ENCODE results near the gene MGAT4A.

MGAT4A gene

DNA sequence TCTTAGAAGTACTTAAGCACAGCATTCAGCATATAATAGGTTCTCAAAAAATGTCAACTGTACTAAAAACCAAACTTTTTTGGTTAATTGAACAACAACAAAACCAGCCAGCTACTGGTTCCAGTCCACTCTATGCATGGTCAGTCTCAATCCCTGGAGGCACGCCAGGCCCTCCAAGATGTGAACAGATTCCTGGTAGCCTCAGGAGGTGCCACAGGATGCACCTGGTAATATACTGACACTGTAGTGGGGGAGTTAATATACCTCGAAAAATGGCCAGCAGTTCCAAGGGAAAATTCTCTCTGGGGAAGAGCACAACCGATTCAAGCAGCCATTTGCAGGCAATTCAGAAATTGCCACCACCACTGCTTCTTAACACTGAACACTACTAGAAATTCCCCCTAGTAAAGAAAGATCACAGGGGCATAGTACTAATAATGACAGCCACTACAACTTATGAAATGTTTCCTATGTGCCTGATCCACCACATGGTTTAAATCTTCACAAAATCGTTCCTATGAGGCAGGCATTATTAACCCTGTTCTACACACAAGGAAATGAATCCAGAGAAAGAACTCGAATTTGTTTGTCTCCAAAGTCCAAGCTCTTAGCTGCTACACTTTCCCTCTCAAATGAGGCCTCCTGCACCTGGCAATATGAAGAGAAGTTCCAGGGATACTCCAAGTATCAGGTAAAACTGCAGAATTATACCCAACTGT, 3.4 kb downstream of the MGAT4A start:
- Histone ChIP-seq H3K9ac (ENCODE audit: low read depth, low read length, poor library complexity, severe bottlenecking) (peak overlapping the region; percentile 41), H3K36me3 (ENCODE audit: insufficient read depth, low read length) (no peaks in the 10 kb centered on the region), H2AFZ (ENCODE audit: low read length) (no peak overlapping the region), H3F3A (ENCODE audit: low read depth) (no peaks in the 10 kb centered on the region; the same call in 1 of the 2 replicates), H3K9me3 (ENCODE audit: insufficient read depth, low read depth, low read length) (no peaks in the 10 kb centered on the region), H3K9me2 (replicated peaks; ENCODE audit: low read depth, low read length) (no peaks in the 10 kb centered on the region), H3K27me3 (ENCODE audit: insufficient read depth, low read length, poor library complexity, severe bottlenecking) (no peaks in the 10 kb centered on the region), H3K79me2 (ENCODE audit: insufficient read depth, low read length) (peaks cover 73% of the 10 kb centered on the region), H3K4me3 (ENCODE audit: low read length, poor library complexity, severe bottlenecking) (peak overlapping the region; percentile 76), H3K4me2 (ENCODE audit: low read depth, low read length, poor library complexity, severe bottlenecking) (peak overlapping the region; percentile 85), H3K4me1 (ENCODE audit: insufficient read depth, low read length, poor library complexity, severe bottlenecking) (peaks cover 64% of the 10 kb centered on the region), H4K20me1 (ENCODE audit: insufficient read depth, low read length, poor library complexity, severe bottlenecking) (peaks cover 13% of the 10 kb centered on the region)
- no peak for TF ChIP-seq EZH2phosphoT487 (IDR thresholded peaks at IDR 0.05; ENCODE audit: borderline replicate concordance)
- TF ChIP-seq, protein P1, sequence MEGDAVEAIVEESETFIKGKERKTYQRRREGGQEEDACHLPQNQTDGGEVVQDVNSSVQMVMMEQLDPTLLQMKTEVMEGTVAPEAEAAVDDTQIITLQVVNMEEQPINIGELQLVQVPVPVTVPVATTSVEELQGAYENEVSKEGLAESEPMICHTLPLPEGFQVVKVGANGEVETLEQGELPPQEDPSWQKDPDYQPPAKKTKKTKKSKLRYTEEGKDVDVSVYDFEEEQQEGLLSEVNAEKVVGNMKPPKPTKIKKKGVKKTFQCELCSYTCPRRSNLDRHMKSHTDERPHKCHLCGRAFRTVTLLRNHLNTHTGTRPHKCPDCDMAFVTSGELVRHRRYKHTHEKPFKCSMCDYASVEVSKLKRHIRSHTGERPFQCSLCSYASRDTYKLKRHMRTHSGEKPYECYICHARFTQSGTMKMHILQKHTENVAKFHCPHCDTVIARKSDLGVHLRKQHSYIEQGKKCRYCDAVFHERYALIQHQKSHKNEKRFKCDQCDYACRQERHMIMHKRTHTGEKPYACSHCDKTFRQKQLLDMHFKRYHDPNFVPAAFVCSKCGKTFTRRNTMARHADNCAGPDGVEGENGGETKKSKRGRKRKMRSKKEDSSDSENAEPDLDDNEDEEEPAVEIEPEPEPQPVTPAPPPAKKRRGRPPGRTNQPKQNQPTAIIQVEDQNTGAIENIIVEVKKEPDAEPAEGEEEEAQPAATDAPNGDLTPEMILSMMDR (conservative IDR thresholded peaks at IDR 0.05; ENCODE audit: low read length) = no peak

DNA sequence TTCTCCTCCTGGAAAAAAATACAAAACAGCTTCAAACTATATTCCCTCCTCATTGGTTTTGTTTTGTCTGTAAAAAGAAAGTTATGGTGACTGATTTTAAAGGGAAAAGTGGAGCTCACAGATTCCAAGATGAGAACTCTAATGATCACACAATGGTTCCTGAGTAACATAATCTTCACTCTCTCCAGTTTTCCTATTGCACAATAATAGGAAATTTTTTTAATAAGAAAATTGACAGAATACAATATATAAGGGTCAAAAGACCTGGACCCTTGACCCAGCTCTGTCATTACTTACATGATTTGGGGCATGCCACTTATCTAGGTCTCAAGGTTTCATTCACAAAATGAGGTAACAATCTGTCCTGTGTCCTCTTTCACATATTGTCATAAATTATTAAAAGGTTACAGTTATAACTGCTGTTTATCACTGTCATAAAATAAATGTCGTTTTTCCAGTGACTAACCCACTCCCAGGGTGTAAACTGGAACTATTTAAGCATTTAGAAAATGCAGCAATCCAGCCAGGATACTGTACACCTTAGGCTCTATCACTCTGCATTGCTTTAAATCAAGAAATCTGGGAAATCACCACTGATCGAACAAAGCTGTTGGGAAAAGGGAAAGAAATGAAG, 4.1 kb downstream of the MGAT4A start:
- no peaks in the 10 kb centered on the region; the same call in 1 of the 2 replicates for H3F3A ChIP-seq (ENCODE audit: low read depth)
- peaks cover 71% of the 10 kb centered on the region for H3K79me2 ChIP-seq (ENCODE audit: insufficient read depth, low read length)
- H4K20me1 ChIP-seq (ENCODE audit: insufficient read depth, low read length, poor library complexity, severe bottlenecking) = peaks cover 13% of the 10 kb centered on the region
- peak overlapping the region; percentile 76 for H3K4me3 ChIP-seq (ENCODE audit: low read length, poor library complexity, severe bottlenecking)
- peak overlapping the region; percentile 85 for H3K4me2 ChIP-seq (ENCODE audit: low read depth, low read length, poor library complexity, severe bottlenecking)
- TF ChIP-seq, protein P1 (conservative IDR thresholded peaks at IDR 0.05; ENCODE audit: low read length) = no peak
- TF ChIP-seq EZH2phosphoT487 (IDR thresholded peaks at IDR 0.05; ENCODE audit: borderline replicate concordance) = no peak
- H3K9me3 ChIP-seq (ENCODE audit: insufficient read depth, low read depth, low read length) = no peaks in the 10 kb centered on the region
- no peak overlapping the region for H2AFZ ChIP-seq (ENCODE audit: low read length)
- H3K9me2 ChIP-seq (replicated peaks; ENCODE audit: low read depth, low read length) = no peaks in the 10 kb centered on the region
- H3K27me3 ChIP-seq (ENCODE audit: insufficient read depth, low read length, poor library complexity, severe bottlenecking) = no peaks in the 10 kb centered on the region
- H3K9ac ChIP-seq (ENCODE audit: low read depth, low read length, poor library complexity, severe bottlenecking) = peak overlapping the region; percentile 41
- H3K36me3 ChIP-seq (ENCODE audit: insufficient read depth, low read length) = no peaks in the 10 kb centered on the region
- peaks cover 61% of the 10 kb centered on the region for H3K4me1 ChIP-seq (ENCODE audit: insufficient read depth, low read length, poor library complexity, severe bottlenecking)

DNA sequence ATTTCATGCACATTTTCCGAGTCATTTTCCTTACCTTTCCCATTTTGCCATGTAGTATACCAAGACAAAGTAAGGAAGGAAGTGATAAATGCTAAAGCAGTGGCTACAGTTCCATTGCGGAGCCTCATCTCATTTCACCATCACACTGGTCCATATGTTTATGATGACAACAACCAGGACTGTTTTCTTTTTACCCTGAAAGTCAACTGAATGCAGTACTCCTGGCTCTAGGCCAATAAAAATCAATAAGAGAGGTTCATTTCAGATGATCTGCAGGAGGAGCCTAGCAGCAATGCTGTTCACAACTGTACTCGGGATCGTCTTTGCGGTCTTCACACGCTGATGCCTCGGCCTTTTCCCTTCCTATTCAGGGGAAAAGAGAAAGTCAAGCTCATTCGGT, 4.7 kb downstream of the MGAT4A start:
- H3K79me2 ChIP-seq (ENCODE audit: insufficient read depth, low read length) = peaks cover 67% of the 10 kb centered on the region
- peak overlapping the region; percentile 85 for H3K4me2 ChIP-seq (ENCODE audit: low read depth, low read length, poor library complexity, severe bottlenecking)
- H3F3A ChIP-seq (ENCODE audit: low read depth) = no peaks in the 10 kb centered on the region; the same call in 1 of the 2 replicates
- no peak for TF ChIP-seq EZH2phosphoT487 (IDR thresholded peaks at IDR 0.05; ENCODE audit: borderline replicate concordance)
- TF ChIP-seq, protein P1 (conservative IDR thresholded peaks at IDR 0.05; ENCODE audit: low read length) = no peak
- H3K36me3 ChIP-seq (ENCODE audit: insufficient read depth, low read length) = no peaks in the 10 kb centered on the region
- H3K27me3 ChIP-seq (ENCODE audit: insufficient read depth, low read length, poor library complexity, severe bottlenecking) = no peaks in the 10 kb centered on the region
- peaks cover 13% of the 10 kb centered on the region for H4K20me1 ChIP-seq (ENCODE audit: insufficient read depth, low read length, poor library complexity, severe bottlenecking)
- H2AFZ ChIP-seq (ENCODE audit: low read length) = no peak overlapping the region
- no peaks in the 10 kb centered on the region for H3K9me2 ChIP-seq (replicated peaks; ENCODE audit: low read depth, low read length)
- peak overlapping the region; percentile 41 for H3K9ac ChIP-seq (ENCODE audit: low read depth, low read length, poor library complexity, severe bottlenecking)
- H3K4me3 ChIP-seq (ENCODE audit: low read length, poor library complexity, severe bottlenecking) = peak overlapping the region; percentile 76
- H3K9me3 ChIP-seq (ENCODE audit: insufficient read depth, low read depth, low read length) = peaks cover under 1% of the 10 kb centered on the region; the same call in 1 of the 2 replicates
- peaks cover 56% of the 10 kb centered on the region for H3K4me1 ChIP-seq (ENCODE audit: insufficient read depth, low read length, poor library complexity, severe bottlenecking)

Data from Loucy (cell line).